WERI-Rb-1 (cell line): ENCODE results near the gene IL5.
"Not testable (repeated sequence)": the region's sequence is repeated elsewhere in the genome, so short reads cannot be mapped to it uniquely, and the experiment has no call there.

ENCODE experiments used
- DNase-seq: peaks from one replicate; pipeline ENCODE4 v3.0.0-alpha.2; 2020
- H3K27ac ChIP-seq: fragments of 250-450 bp; sonication (Bioruptor Pico); 2 replicates; pipeline ENCODE4 v1.5.1; 2020; ENCODE audit warnings: mild to moderate bottlenecking, moderate library complexity
- H3K27me3 ChIP-seq: fragments of 250-450 bp; sonication (Bioruptor Pico); 2 replicates; pipeline ENCODE4 v1.5.1; 2021; ENCODE audit warnings: mild to moderate bottlenecking, low read depth, moderate library complexity; ENCODE audit not compliant: insufficient read depth, severe bottlenecking
- H3K36me3 ChIP-seq: fragments of 250-450 bp; sonication (Bioruptor Pico); 2 replicates; pipeline ENCODE4 v1.5.1; 2020; ENCODE audit warnings: mild to moderate bottlenecking, moderate library complexity
- H3K4me3 ChIP-seq: 2 replicates; pipeline ENCODE4 v1.5.1; 2011; ENCODE audit warnings: low read depth, mild to moderate bottlenecking, control low read depth, low read length
- H3K9me3 ChIP-seq: fragments of 250-450 bp; sonication (Bioruptor Pico); 2 replicates; pipeline ENCODE4 v1.5.1; 2021; ENCODE audit warnings: mild to moderate bottlenecking, moderate library complexity; ENCODE audit not compliant: severe bottlenecking
- TF ChIP-seq, protein P1 (sequence below): IDR thresholded peaks from 2 replicates; pipeline ENCODE4 v1.5.1; 2011; ENCODE audit warnings: low read depth, mild to moderate bottlenecking, control low read depth, inconsistent platforms, low read length

The IL5 gene

GRCh38 chr5:132556763-132557477, 13.6 kb upstream of the IL5 start, which contains the start of gene RAD50:
TSS of gene RAD50 (plus strand) at chr5:132556977. CDS start at chr5:132557325, 348 bp downstream.
- peak within 1 kb of the TSS; percentile 81 for H3K27ac ChIP-seq
- no peaks in the 10 kb centered on the region for H3K9me3 ChIP-seq
- H3K36me3 ChIP-seq: peaks cover 25% of the 10 kb centered on the region
- TF ChIP-seq, protein P1, sequence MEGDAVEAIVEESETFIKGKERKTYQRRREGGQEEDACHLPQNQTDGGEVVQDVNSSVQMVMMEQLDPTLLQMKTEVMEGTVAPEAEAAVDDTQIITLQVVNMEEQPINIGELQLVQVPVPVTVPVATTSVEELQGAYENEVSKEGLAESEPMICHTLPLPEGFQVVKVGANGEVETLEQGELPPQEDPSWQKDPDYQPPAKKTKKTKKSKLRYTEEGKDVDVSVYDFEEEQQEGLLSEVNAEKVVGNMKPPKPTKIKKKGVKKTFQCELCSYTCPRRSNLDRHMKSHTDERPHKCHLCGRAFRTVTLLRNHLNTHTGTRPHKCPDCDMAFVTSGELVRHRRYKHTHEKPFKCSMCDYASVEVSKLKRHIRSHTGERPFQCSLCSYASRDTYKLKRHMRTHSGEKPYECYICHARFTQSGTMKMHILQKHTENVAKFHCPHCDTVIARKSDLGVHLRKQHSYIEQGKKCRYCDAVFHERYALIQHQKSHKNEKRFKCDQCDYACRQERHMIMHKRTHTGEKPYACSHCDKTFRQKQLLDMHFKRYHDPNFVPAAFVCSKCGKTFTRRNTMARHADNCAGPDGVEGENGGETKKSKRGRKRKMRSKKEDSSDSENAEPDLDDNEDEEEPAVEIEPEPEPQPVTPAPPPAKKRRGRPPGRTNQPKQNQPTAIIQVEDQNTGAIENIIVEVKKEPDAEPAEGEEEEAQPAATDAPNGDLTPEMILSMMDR: no peak
- H3K4me3 ChIP-seq: peak within 1 kb of the TSS; percentile 65
- no peaks in the 10 kb centered on the region for H3K27me3 ChIP-seq
- peak; percentile 95 for DNase-seq

GRCh38 chr5:132556153-132556762, 12.9 kb upstream of the IL5 start:
- Histone ChIP-seq H3K27me3 (no peaks in the 10 kb centered on the region), H3K36me3 (peaks cover 20% of the 10 kb centered on the region), H3K27ac (peak overlapping the region; percentile 81), H3K9me3 (no peaks in the 10 kb centered on the region), H3K4me3 (peak overlapping the region; percentile 65)
- TF ChIP-seq, protein P1: no peak
- no peak for DNase-seq

GRCh38 chr5:132549576-132549975, 6.3 kb upstream of the IL5 start:
- no peak overlapping the region for H3K27ac ChIP-seq
- no peaks in the 10 kb centered on the region for H3K36me3 ChIP-seq
- no peak overlapping the region for H3K4me3 ChIP-seq
- H3K27me3 ChIP-seq: no peaks in the 10 kb centered on the region
- no peak for DNase-seq
- H3K9me3 ChIP-seq: no peaks in the 10 kb centered on the region
- TF ChIP-seq, protein P1: no peak

GRCh38 chr5:132548834-132549233, 5.5 kb upstream of the IL5 start:
- not testable (repeated sequence) for DNase-seq, H3K27ac ChIP-seq, H3K9me3 ChIP-seq, H3K27me3 ChIP-seq, H3K36me3 ChIP-seq, H3K4me3 ChIP-seq

DNA sequence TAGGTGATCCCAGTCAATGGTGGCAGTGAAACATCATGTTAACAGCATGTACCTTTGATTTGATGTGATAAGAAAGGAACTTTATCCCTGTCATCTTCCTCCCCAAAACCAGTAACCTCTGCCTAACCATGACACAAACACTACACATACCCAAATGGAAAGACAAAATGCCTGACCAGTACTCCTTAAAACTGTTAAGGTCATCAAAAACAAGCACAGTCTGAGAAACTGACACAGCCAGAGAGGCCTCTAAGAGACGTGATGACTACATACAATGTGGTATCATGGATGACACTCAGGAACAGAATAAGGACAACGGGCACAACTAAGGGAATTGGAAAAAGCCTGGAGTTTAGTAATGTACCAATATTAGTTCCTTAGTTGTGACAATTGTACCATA, 3.9 kb upstream of the IL5 start:
- H3K27ac ChIP-seq: no peak overlapping the region
- H3K27me3 ChIP-seq: no peaks in the 10 kb centered on the region
- DNase-seq: no peak
- H3K36me3 ChIP-seq: no peaks in the 10 kb centered on the region
- H3K9me3 ChIP-seq: no peaks in the 10 kb centered on the region
- no peak overlapping the region for H3K4me3 ChIP-seq
- TF ChIP-seq, protein P1: no peak

- H3K27ac ChIP-seq: no peak overlapping the region
- H3K4me3 ChIP-seq: no peak overlapping the region
- TF ChIP-seq, protein P1: no peak
- H3K9me3 ChIP-seq: no peaks in the 10 kb centered on the region
- no peaks in the 10 kb centered on the region for H3K36me3 ChIP-seq
- no peak for DNase-seq
- H3K27me3 ChIP-seq: no peaks in the 10 kb centered on the region
Measured at GRCh38 chr5:132546108-132546507, 2.8 kb upstream of the IL5 start.
